ENCODE data around the gene CADM2. TPM values are rescaled to one million over a fixed set of nuclear protein-coding genes. Genes with fewer than 3 reads are reported as not detected.

Gene CADM2
- total RNA-seq, 1 donor from 2014 or later = 0.55 TPM

DNA sequence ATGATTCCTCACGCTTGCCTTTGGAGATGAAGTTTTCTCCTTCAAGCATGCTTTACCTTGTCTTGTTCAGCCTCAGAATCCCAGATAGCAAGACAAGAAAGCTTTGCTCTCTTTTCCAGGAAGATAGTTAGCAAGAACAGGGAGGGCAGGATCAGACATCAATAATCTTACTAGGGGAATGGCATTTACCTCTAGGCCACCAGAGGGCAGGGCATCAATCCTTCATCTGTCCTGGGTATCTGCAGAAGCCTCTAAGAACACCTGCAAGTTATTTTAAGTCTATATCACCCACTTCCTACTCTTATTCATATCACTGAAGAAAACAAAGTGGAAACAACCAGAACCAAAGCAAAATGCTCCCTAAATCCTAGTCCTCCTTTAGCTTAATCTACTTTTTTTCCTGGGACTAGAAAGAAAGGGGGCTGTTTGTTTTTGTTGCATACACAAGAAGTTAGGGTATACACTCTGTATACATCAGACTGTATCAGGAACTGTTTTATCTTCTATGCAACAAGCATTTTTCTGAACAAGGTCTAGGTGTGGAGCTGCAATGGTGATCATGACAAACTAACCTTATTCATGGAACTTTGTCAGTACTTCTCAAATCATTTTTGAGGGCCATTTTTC is 862.5 kb downstream of the CADM2 start:
- no peaks in the 10 kb centered on the region for H3K9me3 ChIP-seq
- no peak overlapping the region for H3K27ac ChIP-seq
- DNase-seq (no peak), ATAC-seq (peak; percentile 61)
- TF ChIP-seq, protein P1, sequence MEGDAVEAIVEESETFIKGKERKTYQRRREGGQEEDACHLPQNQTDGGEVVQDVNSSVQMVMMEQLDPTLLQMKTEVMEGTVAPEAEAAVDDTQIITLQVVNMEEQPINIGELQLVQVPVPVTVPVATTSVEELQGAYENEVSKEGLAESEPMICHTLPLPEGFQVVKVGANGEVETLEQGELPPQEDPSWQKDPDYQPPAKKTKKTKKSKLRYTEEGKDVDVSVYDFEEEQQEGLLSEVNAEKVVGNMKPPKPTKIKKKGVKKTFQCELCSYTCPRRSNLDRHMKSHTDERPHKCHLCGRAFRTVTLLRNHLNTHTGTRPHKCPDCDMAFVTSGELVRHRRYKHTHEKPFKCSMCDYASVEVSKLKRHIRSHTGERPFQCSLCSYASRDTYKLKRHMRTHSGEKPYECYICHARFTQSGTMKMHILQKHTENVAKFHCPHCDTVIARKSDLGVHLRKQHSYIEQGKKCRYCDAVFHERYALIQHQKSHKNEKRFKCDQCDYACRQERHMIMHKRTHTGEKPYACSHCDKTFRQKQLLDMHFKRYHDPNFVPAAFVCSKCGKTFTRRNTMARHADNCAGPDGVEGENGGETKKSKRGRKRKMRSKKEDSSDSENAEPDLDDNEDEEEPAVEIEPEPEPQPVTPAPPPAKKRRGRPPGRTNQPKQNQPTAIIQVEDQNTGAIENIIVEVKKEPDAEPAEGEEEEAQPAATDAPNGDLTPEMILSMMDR (IDR thresholded peaks at IDR 0.05) = peak; percentile 40
- no peaks in the 10 kb centered on the region for H3K4me1 ChIP-seq
- no peak overlapping the region for H3K4me3 ChIP-seq
- H3K27me3 ChIP-seq = no peaks in the 10 kb centered on the region
- intact Hi-C loops (cut with DNase I) = no loop called here
- no peaks in the 10 kb centered on the region for H3K36me3 ChIP-seq

GRCh38 chr3:85835857-85836440 is 877.2 kb downstream of the CADM2 start:
- TF ChIP-seq, protein P1 (IDR thresholded peaks at IDR 0.05) = no peak
- H3K27me3 ChIP-seq = no peaks in the 10 kb centered on the region
- no peaks in the 10 kb centered on the region for H3K4me1 ChIP-seq
- ATAC-seq = no peak
- H3K4me3 ChIP-seq = no peak overlapping the region
- DNase-seq = no peak
- H3K27ac ChIP-seq = no peak overlapping the region
- intact Hi-C loops (cut with DNase I) = no loop called here
- H3K9me3 ChIP-seq = no peaks in the 10 kb centered on the region
- no peaks in the 10 kb centered on the region for H3K36me3 ChIP-seq

- TF ChIP-seq, protein P1 (IDR thresholded peaks at IDR 0.05) = no peak
- intact Hi-C loops (cut with DNase I) = no loop called here
- Histone ChIP-seq H3K4me3 (no peak overlapping the region), H3K36me3 (no peaks in the 10 kb centered on the region), H3K27ac (no peak overlapping the region), H3K27me3 (no peaks in the 10 kb centered on the region), H3K9me3 (no peaks in the 10 kb centered on the region), H3K4me1 (no peaks in the 10 kb centered on the region)
- DNase-seq (no peak), ATAC-seq (no peak)
These were observed 878.6 kb downstream of the CADM2 start for GRCh38 chr3:85837402-85837801.

DNA sequence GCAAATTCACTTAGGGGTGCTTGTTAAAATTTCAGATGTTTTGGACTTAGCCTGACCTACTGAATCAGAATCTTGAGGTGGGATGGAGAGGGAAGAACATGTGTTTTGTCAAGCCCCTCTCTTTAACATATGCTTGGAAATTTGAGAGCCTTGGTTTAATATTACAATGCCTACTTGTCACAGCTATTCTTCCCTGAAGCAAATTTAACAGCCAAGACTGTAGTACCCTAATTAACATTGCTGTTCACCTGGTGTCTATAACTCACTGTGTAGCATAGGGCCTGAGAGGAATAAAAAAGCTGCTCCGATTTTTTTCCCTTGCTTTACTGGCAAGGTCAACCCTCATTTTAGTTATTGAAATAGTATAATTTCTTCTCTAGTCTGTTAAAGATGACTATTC is 880.1 kb downstream of the CADM2 start:
- Histone ChIP-seq H3K4me1 (no peaks in the 10 kb centered on the region), H3K4me3 (no peak overlapping the region), H3K27ac (no peak overlapping the region), H3K9me3 (no peaks in the 10 kb centered on the region), H3K36me3 (no peaks in the 10 kb centered on the region), H3K27me3 (no peaks in the 10 kb centered on the region)
- intact Hi-C loops (cut with DNase I) = no loop called here
- ATAC-seq = no peak
- DNase-seq = no peak
- TF ChIP-seq, protein P1 (IDR thresholded peaks at IDR 0.05) = no peak

DNA sequence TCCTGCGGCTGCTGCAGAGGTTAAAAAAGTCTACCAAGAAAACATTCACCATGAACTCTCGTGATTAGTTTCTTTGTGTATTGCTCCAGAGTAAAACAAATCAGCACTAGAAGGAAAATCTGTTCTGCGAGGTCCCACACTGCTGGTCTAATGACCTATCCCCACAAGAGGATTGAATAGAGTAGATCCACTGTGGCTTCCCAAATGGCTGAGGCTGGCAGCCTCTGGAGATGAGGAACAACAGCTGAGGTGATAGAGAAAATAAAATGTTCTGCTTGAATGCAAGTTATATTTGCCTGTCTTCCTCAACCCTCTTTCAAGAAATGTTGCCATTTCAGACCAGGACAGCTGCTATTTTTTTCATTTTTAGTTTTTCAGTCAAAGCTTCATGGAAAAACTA is 883.3 kb downstream of the CADM2 start:
- intact Hi-C loops (cut with DNase I) = no loop called here
- Histone ChIP-seq H3K27me3 (no peaks in the 10 kb centered on the region), H3K4me3 (no peak overlapping the region), H3K36me3 (no peaks in the 10 kb centered on the region), H3K9me3 (no peaks in the 10 kb centered on the region), H3K4me1 (no peaks in the 10 kb centered on the region), H3K27ac (no peak overlapping the region)
- DNase-seq (no peak), ATAC-seq (no peak)
- TF ChIP-seq, protein P1 (IDR thresholded peaks at IDR 0.05) = no peak

All from upper lobe of right lung (tissue), 1 donor.